OCI-M2 (cell line): ENCODE results near the gene ZSWIM4.
A peak's percentile ranks its signal among the peaks of the same experiment; 100 is the strongest.

Experiments used
- DNase-seq: peaks from one replicate; lab custom pipeline; 2025; ENCODE audit not compliant: unreplicated experiment; lab: John Stamatoyannopoulos, UW

ZSWIM4 gene

DNA sequence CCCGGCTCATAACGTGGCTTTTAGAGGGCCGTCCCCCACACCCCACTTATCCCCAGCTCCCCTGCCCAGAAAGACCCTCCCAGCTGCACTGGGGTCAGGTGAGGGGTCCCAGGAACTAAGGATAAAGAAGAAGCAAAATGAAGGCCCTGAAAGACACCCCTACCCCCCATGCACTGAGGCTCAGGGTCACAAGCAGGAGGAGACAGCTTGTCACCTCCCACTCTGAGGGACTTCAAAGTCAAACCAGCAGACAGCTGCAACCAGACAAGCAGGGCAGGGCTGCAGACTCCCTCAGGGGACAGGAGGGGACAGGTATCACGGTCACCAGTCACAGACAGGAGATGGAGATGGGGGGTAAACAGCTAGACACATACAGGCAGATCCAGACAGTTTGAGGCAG is 75.6 kb downstream of the ZSWIM4 start:
- DNase-seq: no peak

DNA sequence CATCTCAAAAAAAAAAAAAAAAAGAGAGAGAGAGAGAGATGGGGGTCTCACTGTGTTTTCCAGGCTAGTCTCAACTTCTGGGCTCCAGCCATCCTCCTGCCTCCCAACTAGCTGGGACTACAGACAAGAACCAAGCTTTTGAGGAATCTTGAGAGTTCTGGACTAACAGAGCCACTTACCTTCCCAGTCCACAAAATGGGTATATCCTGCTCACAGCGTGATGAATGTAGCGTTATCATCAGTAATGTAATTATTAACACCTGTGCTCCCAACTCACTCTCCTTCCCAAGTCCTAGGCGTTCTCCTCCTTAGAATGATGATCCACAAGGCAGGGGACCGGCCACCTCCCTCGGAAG is 77.1 kb downstream of the ZSWIM4 start:
- DNase-seq: no peak

DNA sequence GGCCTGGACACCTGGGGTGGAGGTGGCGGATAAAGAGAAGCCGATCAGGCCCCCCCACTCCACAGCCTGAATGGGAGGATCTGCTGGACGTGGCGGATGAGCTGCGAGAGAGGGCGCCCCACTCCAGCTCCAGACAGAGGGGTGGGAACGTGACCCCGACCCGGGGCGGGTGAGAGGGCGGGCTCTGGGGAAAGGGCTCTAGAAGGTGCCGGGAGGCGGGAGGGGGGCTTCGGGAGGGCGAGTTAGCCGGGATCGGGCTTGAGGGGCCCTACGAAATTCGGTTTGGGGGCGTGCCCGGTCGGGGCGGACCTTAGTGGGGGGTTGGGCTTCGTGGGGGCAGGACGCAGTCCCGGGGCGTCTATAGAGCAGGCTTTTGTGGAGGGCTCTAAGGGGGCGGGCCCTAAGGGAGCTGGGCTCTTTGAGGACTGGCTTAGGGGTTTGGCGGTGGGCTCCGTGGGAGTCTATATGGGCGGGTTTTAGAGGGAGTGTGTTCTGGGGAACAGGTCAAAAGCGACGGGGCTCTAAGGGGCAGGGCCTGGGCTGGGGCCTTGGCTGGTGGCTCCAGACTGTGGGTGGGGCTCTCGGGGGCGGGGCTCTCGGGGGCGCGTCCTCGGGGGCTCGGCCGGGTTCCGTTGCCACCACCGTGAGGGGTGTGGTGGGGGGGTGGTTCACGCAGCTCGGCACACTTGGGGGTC is 77.6 kb downstream of the ZSWIM4 start:
- peak; percentile 99 for DNase-seq

DNA sequence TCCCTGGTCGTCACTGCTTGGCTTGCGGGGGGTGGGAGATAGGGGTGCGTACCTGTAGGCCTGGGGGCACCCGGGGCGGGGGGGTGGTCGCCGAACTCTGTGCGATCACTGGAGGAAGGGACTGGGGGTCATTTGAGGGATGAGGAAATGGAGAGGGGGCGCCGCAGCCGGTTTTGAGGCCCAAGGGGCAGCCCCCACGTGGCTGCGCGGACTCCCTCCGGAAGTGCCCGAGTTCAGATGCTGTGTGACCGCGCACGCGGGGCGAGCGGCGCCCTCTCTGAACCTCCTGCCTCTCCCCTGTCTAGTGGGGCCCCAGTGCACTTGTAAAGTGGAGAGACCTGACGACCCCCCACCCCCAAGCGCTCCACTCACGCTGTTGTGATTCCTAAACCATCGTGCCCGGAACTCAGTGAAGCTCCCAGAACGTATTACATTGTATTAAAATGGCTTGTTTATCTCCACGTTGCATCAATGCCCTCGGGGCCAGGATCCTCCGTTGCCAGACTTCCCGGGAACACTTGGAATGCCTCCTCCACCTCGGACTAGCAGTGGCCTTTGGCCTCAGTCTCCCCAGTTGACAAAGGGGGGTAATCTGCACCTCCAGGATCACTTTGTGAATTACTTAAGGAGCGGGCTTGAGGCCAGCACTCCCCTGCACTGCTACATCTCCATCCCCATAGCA is 78.7 kb downstream of the ZSWIM4 start:
- DNase-seq: no peak

DNA sequence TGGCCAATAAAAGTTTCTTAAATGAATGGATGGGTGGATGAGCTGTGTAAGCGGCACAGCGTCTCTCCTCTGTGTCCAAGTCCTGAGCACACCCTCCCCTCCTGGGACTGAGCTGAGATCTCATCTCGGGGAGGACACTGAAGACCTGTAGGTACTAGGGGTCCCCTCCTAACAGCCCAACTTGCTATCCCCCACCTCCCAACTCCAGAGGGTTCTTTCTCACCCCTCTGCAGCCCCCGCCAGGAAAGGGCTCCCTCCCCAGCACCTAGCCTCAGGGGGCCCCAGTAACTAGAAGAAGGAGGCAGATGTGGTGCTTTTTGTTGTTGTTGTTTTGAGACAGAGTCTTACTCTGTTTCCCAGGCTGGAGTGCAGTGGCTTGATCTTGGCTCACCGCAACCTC is 80.6 kb downstream of the ZSWIM4 start:
- DNase-seq: no peak

DNA sequence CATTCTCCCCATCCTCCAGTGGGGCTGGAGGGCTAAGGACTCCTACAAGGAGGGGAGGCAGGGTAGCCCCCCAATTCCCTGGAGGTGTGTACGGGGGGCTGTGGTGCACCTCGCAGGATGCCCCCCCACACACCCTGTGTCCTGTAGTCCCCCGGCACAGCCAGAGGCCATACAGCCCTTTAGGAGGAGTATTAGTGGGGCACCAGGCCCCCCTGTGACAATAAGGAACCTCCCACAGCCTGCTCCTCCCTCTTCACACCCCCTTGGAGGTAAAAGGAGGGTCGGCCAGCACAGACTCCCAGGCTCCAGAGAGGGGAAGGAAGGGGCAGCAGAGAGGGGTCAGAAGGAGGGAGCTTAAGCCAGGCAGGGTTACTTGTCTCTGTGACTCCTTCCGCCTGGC is 81.6 kb downstream of the ZSWIM4 start, which contains the start of gene NANOS3:
Gene NANOS3 (plus strand): TSS at position 301 of the 400 bp plus-strand sequence. CDS start 115 bp downstream, outside the sequence.
- DNase-seq: no peak

DNA sequence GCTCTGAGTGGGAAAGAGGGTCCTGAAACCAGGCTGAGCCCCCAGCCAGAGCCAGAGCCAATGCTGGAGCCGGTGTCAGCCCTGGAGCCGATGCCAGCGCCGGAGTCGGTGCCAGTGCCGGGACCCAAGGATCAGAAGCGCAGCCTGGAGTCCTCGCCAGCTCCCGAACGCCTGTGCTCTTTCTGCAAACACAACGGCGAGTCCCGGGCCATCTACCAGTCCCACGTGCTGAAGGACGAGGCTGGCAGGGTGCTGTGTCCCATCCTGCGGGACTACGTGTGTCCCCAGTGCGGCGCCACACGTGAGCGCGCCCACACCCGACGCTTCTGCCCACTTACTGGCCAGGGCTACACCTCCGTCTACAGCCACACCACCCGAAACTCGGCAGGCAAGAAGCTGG is 82.1 kb downstream of the ZSWIM4 start:
- no peak for DNase-seq

DNA sequence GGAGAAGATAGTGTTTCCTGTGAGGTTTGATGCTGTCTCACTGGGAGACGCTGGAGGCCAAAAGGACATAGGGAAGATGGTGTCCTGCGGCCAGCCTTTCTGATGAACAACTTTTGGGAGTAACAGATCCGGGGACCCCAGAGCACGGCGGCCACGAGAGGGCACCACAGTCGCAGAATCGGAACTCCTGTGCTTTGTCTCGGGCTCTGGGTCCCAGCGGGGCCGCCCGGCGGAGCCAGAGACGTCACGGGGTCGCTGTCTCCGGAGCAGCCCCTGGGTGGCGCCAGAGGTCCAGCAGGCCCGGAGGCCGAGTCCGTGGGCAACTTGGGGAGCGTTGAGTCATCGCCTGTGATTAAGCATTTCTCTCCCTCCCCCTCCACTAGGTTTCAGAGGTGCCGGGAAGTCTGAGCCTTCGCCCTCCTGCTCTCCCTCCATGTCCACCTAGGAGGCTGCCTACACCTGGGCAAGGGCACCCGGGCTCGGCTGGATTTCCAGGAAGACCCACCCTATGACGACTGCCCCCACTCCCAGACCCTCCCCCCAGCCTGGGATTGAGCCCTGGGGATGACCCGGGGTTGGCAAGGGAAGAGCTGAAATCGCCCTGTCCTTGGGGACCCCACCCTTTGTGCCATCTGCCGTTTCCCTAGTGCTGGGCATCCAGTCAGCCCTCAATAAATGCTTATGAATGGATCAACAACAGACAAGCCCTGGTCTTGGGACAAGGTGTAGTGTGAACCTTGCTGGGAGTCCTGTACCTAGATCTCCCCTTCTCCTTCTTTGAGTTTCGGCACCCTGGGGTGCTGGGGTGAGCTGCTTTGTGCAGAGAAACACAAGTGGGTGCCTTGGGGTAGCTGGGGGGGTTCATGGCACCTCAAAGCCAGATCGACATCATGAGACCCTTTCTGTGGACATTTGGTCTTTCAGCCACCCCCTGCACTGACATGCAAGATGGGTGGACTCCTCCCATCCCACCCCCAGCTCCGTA is 85.1 kb downstream of the ZSWIM4 start:
- peak; percentile 100 for DNase-seq

DNA sequence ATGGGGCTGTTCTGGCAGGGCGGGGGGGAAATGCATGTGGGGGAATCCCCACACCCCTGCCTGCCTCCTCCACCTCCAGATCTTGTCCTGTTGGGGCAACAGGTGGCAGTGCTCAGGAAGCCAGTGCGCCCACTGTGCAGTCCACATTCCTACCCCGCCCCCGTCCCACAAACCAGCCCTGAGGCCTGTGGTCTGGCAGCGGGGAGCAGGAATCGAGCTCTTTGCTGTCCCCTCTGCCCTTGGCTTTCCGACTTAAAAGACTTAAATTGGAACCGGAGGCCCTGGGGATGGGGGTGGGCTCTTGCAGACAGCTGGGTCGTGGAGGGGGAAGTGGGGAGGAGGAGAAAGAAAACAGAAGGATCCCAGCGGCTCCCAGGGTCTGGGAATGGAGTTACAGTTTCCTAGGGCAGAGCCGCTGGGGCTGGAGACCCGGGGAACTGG is 86.0 kb downstream of the ZSWIM4 start:
- no peak for DNase-seq
